Coronary artery (tissue), 2 donors: ENCODE data around the gene DCLK1.

Experiments
- DNase-seq: peaks from one replicate; pipeline ENCODE4 v3.0.0-alpha.2; 2017; ENCODE audit warnings: low spot score
- H3K27ac ChIP-seq, 2 donors: fragments of 200-600 bp; sonication (generic); one replicate each; pipeline ENCODE4 v1.5.1; 2016 to 2019
- H3K4me3 ChIP-seq: fragments of 200-600 bp; sonication (generic); 2 replicates; pipeline ENCODE4 v1.5.1; 2016; ENCODE audit warnings: mild to moderate bottlenecking, moderate library complexity
- CTCF ChIP-seq: fragments of 200-600 bp; sonication (generic); IDR thresholded peaks from one replicate; pipeline ENCODE4 v1.5.1; 2019; ENCODE audit warnings: antibody characterized with exemption

Gene DCLK1

DNA sequence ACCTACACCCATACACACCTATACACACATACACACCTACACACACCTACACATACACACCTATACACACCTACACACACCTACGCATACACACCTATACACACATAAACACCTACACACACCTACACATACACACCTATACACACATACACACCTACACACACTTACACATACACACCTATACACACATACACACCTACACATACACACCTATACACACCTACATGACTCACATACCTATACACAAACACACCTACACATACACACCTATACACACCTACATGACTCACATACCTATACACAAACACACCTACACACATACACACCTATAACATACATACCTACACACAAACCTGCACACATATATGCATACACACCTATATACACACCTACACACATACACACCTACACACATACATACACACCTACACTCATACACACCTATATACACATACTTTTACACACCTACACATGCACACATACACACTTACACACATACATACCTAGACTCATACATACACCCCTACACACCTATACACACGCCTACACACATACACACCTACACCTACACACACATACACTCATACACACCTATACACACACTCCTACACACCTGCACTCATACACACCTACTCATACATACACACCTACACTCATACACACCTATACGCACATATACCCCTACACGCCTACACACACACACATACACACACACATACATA is 368.0 kb downstream of the DCLK1 start:
- no peak for DNase-seq
- no peak overlapping the region for H3K4me3 ChIP-seq
- TF ChIP-seq CTCF, result no peak
- H3K27ac ChIP-seq, result no peak overlapping the region

DNA sequence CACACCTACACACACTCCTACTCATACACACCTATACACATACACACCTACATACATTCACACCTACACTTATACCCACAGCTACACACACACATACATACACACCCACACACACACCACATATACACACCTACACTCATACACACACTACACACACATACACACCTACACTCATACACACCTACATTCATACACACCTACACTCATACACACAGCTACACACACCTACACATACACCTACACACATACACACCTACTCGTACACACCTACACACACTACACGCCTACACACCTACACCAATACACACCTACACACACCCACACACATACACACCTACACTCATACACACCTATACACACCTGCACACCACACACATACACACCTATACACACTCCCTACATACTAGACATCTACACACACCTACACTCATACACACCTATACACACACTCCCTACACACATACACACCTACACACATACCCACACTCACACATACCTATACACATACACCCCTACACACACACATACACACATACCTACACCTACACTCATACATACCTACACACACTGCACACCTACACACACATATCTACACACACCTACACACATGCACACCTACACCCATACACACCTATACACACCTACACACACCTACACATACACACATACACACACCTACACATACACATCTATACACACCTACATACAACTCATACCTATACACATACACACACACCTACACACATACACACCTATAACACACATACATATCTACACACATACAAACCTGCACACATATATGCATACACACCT is 369.5 kb downstream of the DCLK1 start:
- Histone ChIP-seq H3K4me3 (no peak overlapping the region), H3K27ac (no peak overlapping the region)
- DNase-seq, result no peak
- no peak for TF ChIP-seq CTCF

DNA sequence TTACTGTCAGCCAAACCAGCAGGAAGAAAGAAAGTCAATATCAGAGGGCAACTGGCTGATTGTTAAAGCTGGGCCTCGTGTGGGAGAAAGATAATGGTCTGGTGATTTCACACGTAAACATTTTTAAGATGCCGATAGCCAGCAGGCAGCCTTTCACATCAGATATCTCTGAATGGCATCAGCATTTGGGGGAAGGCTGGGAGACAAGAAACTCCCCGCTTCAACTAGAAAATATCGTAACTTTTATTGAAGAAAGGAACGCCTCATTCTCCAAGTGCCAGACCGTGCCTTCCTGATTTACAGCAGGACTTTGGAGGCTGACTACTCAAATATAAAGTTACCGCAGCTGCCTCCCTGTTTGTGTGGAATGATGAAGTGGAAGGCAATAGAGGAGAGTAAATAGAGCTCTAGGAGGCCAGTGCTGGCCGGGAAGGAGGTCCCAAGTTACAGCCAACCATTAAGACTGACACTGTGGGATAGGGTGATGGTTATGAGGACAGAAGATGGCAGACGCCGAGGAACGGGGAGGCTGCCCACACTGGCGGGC is 370.4 kb downstream of the DCLK1 start:
- H3K4me3 ChIP-seq, result no peak overlapping the region
- no peak overlapping the region for H3K27ac ChIP-seq
- no peak for DNase-seq
- no peak for TF ChIP-seq CTCF

DNA sequence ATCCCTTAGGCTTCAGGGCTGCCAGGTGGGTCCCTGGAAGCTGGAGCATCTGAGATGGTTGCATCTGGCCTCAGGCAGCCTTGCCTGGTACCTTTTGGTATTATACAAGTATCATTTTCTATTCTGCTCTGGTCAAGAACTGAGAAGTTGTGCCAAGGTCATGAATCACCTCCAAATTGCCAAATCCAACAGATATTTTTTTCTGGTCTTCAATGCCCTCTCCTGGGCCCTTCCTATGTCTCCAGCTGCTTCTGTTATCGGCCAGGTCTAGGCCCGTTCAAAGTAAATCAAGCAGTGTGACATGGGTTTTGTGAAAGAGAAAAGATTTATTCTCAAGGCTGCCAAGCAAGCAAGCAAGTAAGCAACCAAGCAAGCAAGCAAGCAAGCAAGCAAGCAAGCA is 383.6 kb downstream of the DCLK1 start:
- Histone ChIP-seq H3K4me3 (no peak overlapping the region), H3K27ac (no peak overlapping the region)
- no peak for TF ChIP-seq CTCF
- DNase-seq, result no peak

GRCh38 chr13:35744566-35745178 is 386.5 kb downstream of the DCLK1 start:
- Histone ChIP-seq H3K4me3 (no peak overlapping the region), H3K27ac (no peak overlapping the region)
- no peak for DNase-seq
- no peak for TF ChIP-seq CTCF

DNA sequence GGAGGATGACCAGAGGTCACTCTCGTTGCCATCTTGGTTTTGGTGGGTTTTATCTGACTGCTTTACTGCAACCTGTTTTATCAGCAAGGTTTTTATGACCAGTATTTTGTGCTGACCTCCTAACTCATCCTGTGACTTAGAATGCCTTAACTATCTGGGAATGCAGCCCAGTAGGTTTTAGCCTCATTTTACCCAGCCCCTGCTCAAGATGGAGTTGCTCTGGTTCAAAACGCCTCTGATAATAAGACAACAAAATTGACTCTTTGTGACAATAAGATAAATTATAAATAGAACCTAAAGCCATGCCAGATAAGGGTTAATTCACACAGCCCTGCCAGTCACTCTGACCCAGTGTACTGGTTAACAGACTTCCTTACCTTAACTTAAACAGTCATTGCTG is 387.0 kb downstream of the DCLK1 start:
- no peak overlapping the region for H3K4me3 ChIP-seq
- DNase-seq, result no peak
- no peak for TF ChIP-seq CTCF
- H3K27ac ChIP-seq, result no peak overlapping the region
